PC-9 (cell line): ENCODE measurements around the gene EGFR. TPM values are rescaled to one million over a fixed set of nuclear protein-coding genes. Genes with fewer than 3 reads are reported as not detected.

Source experiments
- BruUV-seq: library from RNA; stranded (reverse); fragments of 400-500 nt; replicated peaks from 2 replicates; lab custom pipeline; 2021; lab: Mats Ljungman, UMichigan
- CTCF ChIA-PET: fragments of 300-600 bp; sonication (Branson Sonifier 250); formaldehyde crosslinking; loops from one replicate; lab custom pipeline; 2022; ENCODE audit warnings: antibody characterized with exemption; lab: Charles Lee
- POLR2A ChIA-PET: fragments of 300-600 bp; sonication (Branson Sonifier 250); formaldehyde crosslinking; loops from one replicate; lab custom pipeline; 2022; ENCODE audit warnings: antibody characterized with exemption; ENCODE audit not compliant: unreplicated experiment; lab: Charles Lee
- DNase-seq, 2 experiments: peaks; one replicate each; pipeline versions ENCODE4 v3.0.0 to v3.0.0-alpha.2; 2015 to 2022; ENCODE audit warnings: mixed read lengths in 1 of 2
- H2AFZ ChIP-seq: fragments of 200-600 bp; sonication (generic); 2 replicates; pipeline ENCODE4 v1.8.1; 2017; ENCODE audit warnings: antibody characterized with exemption
- H3F3A ChIP-seq: fragments of 200-600 bp; sonication (generic); 2 replicates; pipeline ENCODE4 v1.8.1; 2017; ENCODE audit warnings: antibody characterized with exemption, mild to moderate bottlenecking, low read depth; ENCODE audit not compliant: insufficient read depth
- H3K27ac ChIP-seq: fragments of 200-600 bp; sonication (generic); 2 replicates; pipeline ENCODE4 v1.6.1; 2016; ENCODE audit warnings: mixed run types
- H3K27me3 ChIP-seq: fragments of 200-600 bp; sonication (generic); 2 replicates; pipeline ENCODE4 v1.6.1; 2016; ENCODE audit warnings: low read depth, mixed run types; ENCODE audit not compliant: insufficient read depth
- H3K36me3 ChIP-seq: fragments of 200-600 bp; sonication (generic); 2 replicates; pipeline ENCODE4 v1.6.1; 2016; ENCODE audit warnings: low read depth, mixed run types
- H3K4me1 ChIP-seq: fragments of 200-600 bp; sonication (generic); replicated peaks from 2 replicates; pipeline ENCODE4 v1.6.1; 2016; ENCODE audit warnings: mixed run types; ENCODE audit not compliant: insufficient read depth
- H3K4me2 ChIP-seq: fragments of 200-600 bp; sonication (generic); 2 replicates; pipeline ENCODE4 v1.6.1; 2017; ENCODE audit warnings: mixed run types
- H3K4me3 ChIP-seq: fragments of 200-600 bp; sonication (generic); 2 replicates; pipeline ENCODE4 v1.6.1; 2016; ENCODE audit warnings: mixed run types
- H3K79me2 ChIP-seq: fragments of 200-600 bp; sonication (generic); 2 replicates; pipeline ENCODE4 v1.6.1; 2017; ENCODE audit warnings: low read depth, mixed run types
- H3K9me2 ChIP-seq: fragments of 200-600 bp; sonication (generic); 2 replicates; pipeline ENCODE4 v1.8.1; 2017; ENCODE audit warnings: mild to moderate bottlenecking; ENCODE audit not compliant: insufficient read depth
- H3K9me3 ChIP-seq: fragments of 200-600 bp; sonication (generic); 2 replicates; pipeline ENCODE4 v1.8.1; 2016; ENCODE audit warnings: low read depth; ENCODE audit not compliant: insufficient read depth
- H4K20me1 ChIP-seq: fragments of 200-600 bp; sonication (generic); 2 replicates; pipeline ENCODE4 v1.8.1; 2017; ENCODE audit not compliant: insufficient read depth
- CTCF ChIP-seq: fragments of 200-600 bp; sonication (generic); conservative IDR thresholded peaks from 2 replicates; pipeline ENCODE4 v1.6.1; 2017; ENCODE audit warnings: mixed run types, antibody characterized with exemption, mild to moderate bottlenecking, moderate library complexity
- EZH2 ChIP-seq: fragments of 200-600 bp; sonication (generic); IDR thresholded peaks from 2 replicates; pipeline ENCODE4 v1.8.0; 2017; ENCODE audit warnings: antibody characterized with exemption, low read depth
- intact Hi-C: fragments of 100-400 bp; cut with micrococcal nuclease; formaldehyde crosslinking; loops from one replicate; pipeline ENCODE4 v1.10.0; 2022; ENCODE audit not compliant: unreplicated experiment
- total RNA-seq: library from RNA; stranded (reverse); gene quantifications from 2 replicates; pipeline ENCODE4 v1.2.3, GENCODE V29; 2021

Gene EGFR
- total RNA-seq, 1 experiment from 2014 or later, result 342 TPM

- peaks cover 69% of the 10 kb centered on the region for H3K4me1 ChIP-seq
- no peaks in the 10 kb centered on the region for H3K9me2 ChIP-seq
- H3K4me2 ChIP-seq, result peak overlapping the region; percentile 60
- peaks cover 93% of the 10 kb centered on the region for H3F3A ChIP-seq
- no peak overlapping the region for H3K4me3 ChIP-seq
- H3K36me3 ChIP-seq, result peaks cover 50% of the 10 kb centered on the region
- no peaks in the 10 kb centered on the region for H3K9me3 ChIP-seq
- BruUV-seq, result no TSS peak
- no peak overlapping the region for H2AFZ ChIP-seq
- DNase-seq, result no peak
- intact Hi-C loops, result no loop called here
- TF ChIP-seq CTCF (no peak), EZH2 (no peak)
- H3K27ac ChIP-seq, result peak overlapping the region; percentile 79
- ChIA-PET POLR2A (interaction anchor here (0.5 to 0.6 kb wide), 2 partner anchors 76 to 1861 kb away, joined by 3 read pairs; no protein-coding TSS in a partner anchor), CTCF (interaction anchor here (1.0 to 1.6 kb wide), 2 partner anchors 44 to 136 kb away, joined by 3 to 6 read pairs; no protein-coding TSS in a partner anchor)
- H4K20me1 ChIP-seq, result no peaks in the 10 kb centered on the region
- peaks cover 94% of the 10 kb centered on the region for H3K79me2 ChIP-seq
- no peaks in the 10 kb centered on the region for H3K27me3 ChIP-seq
These were observed 100.8 kb downstream of the EGFR start for GRCh38 chr7:55119571-55119970.

DNA sequence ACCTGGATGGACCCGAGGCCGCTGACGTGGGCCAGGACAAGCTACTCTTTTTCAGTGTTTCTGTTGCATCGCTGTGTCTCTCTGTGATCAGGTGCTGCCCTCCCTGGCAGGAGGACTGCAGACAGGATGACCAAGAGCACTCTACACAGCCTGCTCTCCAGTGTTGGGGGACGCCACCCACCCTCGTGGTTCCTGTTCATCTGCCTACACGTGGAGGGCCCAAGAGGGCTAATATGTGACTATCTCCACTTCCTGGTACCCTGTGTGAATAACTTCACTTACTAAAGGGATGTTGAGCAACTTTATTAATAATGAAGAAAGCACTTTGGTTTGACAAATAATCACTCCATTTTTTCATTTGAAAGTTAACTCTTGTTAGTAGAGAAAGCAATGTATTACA is 101.3 kb downstream of the EGFR start:
- DNase-seq, result peak in 1 of 2 experiments; percentile 65
- Histone ChIP-seq H3K79me2 (peaks cover 94% of the 10 kb centered on the region), H3K4me3 (peak overlapping the region; percentile 3; the same call in 1 of the 2 replicates), H4K20me1 (no peaks in the 10 kb centered on the region), H3K4me2 (peak overlapping the region; percentile 60), H2AFZ (no peak overlapping the region), H3K36me3 (peaks cover 55% of the 10 kb centered on the region), H3K4me1 (peaks cover 74% of the 10 kb centered on the region), H3K27ac (peak overlapping the region; percentile 79), H3K27me3 (no peaks in the 10 kb centered on the region), H3K9me3 (no peaks in the 10 kb centered on the region), H3F3A (peaks cover 88% of the 10 kb centered on the region), H3K9me2 (no peaks in the 10 kb centered on the region)
- ChIA-PET POLR2A (interaction anchor here (0.5 to 1.8 kb wide), 3 partner anchors 13 to 1862 kb away, joined by 3 to 24 read pairs (median 3); no protein-coding TSS in a partner anchor), CTCF (interaction anchor here (1.0 to 1.6 kb wide), 2 partner anchors 45 to 135 kb away, joined by 3 to 6 read pairs; no protein-coding TSS in a partner anchor)
- intact Hi-C loops, result loop anchor here (1.0 to 2.0 kb wide), 2 partner anchors 9 to 99 kb away; no protein-coding TSS in a partner anchor
- no peak for TF ChIP-seq CTCF
- TF ChIP-seq EZH2, result no peak
- BruUV-seq, result no TSS peak

- TF ChIP-seq EZH2 (no peak), CTCF (no peak)
- Histone ChIP-seq H3F3A (peaks cover 83% of the 10 kb centered on the region), H4K20me1 (no peaks in the 10 kb centered on the region), H2AFZ (no peak overlapping the region), H3K36me3 (peaks cover 61% of the 10 kb centered on the region), H3K79me2 (peaks cover 94% of the 10 kb centered on the region), H3K4me3 (peak overlapping the region; percentile 3; the same call in 1 of the 2 replicates), H3K9me2 (no peaks in the 10 kb centered on the region), H3K9me3 (no peaks in the 10 kb centered on the region), H3K27ac (peak overlapping the region; percentile 79), H3K4me1 (peaks cover 77% of the 10 kb centered on the region), H3K4me2 (peak overlapping the region; percentile 60), H3K27me3 (no peaks in the 10 kb centered on the region)
- ChIA-PET POLR2A (interaction anchor here (0.6 to 1.8 kb wide), 3 partner anchors 12 to 362 kb away, joined by 4 to 24 read pairs (median 4); partner anchors contain the start of gene SEC61G), CTCF (interaction anchor here (0.8 to 1.0 kb wide), 2 partner anchors 12 to 135 kb away, joined by 3 read pairs; no protein-coding TSS in a partner anchor)
- DNase-seq, result peak; percentile 71 to 98
- TSS peak; percentile 80 for BruUV-seq
- intact Hi-C loops, result loop anchor here (1.0 to 2.0 kb wide), 6 partner anchors 9 to 289 kb away; no protein-coding TSS in a partner anchor
These were observed 101.8 kb downstream of the EGFR start for GRCh38 chr7:55120501-55121198.
